Inflammatory macrophage treated with lipopolysaccharide for 4 hours (primary cell): ENCODE results near the gene PTK7.

Experiments
- DNase-seq: peaks from one replicate; pipeline ENCODE4 v3.0.0-alpha.2; 2020

PTK7 gene

GRCh38 chr6:43181942-43182860 is 106.1 kb downstream of the PTK7 start, which contains the start of gene CUL9:
Gene CUL9, plus strand, starts transcription at chr6:43182196. Its CDS starts 2,115 bp downstream, at chr6:43184311.
- DNase-seq, result peak; percentile 76

DNA sequence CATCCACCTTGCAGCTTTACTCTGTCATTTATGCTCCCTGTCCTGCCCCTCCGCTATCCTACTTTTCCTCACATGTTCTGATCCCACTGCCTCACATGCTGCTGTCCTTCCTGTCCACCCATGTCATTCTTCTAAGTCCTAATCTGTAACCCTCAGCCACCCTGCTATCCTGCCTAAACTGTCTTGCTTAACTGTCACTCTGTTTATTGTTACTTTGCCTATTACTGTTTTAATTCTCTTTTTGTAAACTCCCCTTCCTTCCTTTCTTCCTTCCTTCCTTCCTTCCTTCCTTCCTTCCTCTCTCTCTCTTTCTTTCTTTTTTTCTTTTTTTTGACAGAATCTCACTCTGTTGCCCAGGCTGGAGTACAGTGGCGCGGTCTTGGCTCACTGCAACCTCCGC is 107.3 kb downstream of the PTK7 start:
- no peak for DNase-seq

- DNase-seq, result no peak
Observed at GRCh38 chr6:43184268-43184985, 108.3 kb downstream of the PTK7 start.

DNA sequence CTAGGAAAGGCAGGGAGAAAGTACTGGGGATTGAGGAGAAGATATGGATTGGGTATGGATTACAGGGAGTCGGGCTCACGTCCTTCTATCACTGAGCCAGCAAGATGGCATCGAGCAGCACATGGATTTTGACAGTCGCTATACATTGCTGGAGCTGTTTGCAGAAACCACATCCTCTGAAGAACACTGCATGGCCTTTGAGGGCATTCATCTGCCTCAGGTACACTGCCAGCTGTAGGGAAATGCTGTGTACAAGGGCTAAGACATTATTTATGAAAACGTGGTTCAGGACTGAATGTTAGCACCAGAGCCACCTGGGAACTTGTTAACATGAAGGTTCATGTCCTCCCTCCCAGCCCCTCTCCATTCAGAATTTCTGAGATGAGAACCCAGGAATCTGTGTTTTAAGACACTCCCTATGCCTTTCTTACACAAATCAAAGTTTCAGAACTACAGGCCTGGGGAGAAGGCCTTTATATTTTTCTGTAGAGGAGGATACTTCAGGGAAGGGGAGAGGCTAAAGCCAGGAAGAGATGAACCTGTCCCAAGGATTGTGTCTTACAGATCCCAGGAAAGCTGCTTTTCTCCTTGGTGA is 109.4 kb downstream of the PTK7 start:
- DNase-seq, result no peak

DNA sequence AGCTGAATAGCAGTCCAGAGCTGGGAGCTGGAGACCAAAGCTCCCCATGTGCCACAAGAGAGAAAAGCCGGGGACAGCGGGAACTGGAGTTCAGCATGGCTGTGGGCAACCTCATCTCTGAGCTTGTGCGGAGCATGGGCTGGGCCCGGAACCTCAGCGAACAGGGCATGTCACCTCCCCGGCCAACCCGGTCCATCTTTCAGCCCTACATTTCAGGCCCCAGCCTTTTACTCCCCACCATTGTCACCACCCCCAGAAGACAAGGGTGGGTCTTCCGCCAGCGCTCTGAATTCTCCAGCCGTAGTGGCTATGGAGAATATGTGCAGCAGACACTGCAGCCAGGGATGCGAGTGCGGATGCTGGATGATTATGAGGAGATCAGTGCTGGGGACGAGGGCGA is 109.9 kb downstream of the PTK7 start:
- no peak for DNase-seq

DNA sequence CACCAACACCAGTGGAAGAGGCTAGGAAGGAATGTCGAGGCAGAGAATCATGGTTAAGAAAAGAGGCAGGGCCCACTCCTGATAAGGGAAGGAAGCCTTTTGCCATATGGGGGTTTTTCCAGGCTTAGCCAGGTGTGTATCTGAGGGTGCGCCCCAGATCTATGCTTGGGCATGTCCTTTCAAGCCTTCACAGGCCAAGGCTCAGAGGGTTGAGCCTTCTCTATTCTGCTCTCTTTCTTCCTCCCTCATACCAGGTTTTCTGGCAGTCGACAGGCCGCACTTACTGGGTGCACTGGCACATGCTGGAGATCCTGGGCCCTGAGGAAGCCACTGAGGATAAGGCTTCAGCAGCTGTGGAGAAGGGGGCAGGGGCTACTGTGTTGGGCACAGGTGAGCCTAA is 110.6 kb downstream of the PTK7 start:
- DNase-seq, result no peak

GRCh38 chr6:43187821-43188220 is 111.7 kb downstream of the PTK7 start:
- DNase-seq, result no peak

DNA sequence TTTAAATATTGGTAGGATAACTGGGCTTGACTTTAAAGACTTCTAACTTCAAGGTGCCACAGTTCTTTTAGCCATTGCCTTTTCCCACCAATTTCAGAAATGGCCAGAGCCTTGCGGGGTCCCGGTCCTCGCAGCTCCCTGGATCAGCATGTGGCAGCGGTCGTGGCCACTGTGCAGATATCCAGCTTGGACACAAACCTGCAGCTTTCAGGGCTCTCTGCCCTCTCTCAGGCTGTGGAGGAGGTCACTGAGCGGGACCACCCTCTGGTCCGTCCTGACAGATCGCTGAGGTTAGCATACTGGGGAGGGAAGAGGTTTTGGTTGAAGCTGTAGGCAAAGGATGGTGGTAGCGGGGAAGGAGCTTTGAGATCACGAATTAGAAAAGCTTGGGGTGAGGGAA is 112.3 kb downstream of the PTK7 start:
- DNase-seq, result no peak

DNA sequence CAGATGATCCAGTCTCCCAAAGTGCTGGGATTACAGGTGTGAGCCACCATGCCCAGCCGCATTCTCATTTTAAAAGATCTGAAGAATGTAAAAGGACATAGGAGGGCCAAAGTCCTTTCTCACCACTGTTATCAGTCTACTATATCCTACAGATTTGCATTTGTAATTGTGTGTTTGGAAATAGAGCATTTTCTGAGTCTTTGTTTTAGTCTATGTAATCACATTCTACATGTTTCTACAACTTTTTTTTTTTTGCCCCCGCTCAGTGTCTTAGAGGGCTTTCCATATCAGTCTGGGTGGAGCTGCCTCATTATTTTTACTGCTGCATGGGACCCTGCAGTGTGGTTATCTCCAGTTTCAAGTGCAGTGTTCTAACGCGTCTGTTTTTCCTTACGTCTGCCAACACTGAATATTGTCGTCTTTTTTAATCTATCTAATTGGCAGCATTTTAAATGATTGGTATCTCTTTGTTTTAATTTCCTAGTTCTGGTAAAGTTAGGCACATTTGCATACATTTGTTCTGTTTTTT is 113.7 kb downstream of the PTK7 start:
- DNase-seq, result no peak

- no peak for DNase-seq
Observed at GRCh38 chr6:43192911-43193310, 116.8 kb downstream of the PTK7 start.

- DNase-seq, result no peak
Observed at GRCh38 chr6:43193929-43194328, 117.8 kb downstream of the PTK7 start.

DNA sequence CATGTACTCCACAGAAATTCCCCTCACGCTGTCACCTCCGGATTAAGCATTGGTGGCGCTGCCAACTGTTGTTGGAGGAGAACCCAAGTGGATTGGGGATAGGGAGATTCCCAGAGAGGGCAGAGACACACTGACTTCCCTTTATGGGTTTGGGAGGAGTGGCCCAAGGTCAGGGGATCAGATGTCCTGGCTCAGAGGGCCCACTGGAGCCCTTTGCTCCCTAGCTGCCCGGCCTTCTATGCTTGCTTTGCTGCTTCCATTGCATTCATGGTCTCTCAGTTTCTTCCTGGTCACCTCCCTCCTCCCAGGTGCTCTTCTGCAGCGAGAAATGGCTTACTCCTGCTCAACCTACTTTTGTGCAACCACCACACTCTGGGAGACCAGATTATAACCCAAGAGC is 120.2 kb downstream of the PTK7 start:
- DNase-seq, result no peak

- DNase-seq, result no peak
Observed at GRCh38 chr6:43199912-43200311, 123.8 kb downstream of the PTK7 start.

GRCh38 chr6:43200541-43200940 is 124.4 kb downstream of the PTK7 start:
- no peak for DNase-seq

- no peak for DNase-seq
Observed at GRCh38 chr6:43202451-43202850, 126.3 kb downstream of the PTK7 start.

- DNase-seq, result no peak
Observed at GRCh38 chr6:43203029-43203717, 127.1 kb downstream of the PTK7 start.

DNA sequence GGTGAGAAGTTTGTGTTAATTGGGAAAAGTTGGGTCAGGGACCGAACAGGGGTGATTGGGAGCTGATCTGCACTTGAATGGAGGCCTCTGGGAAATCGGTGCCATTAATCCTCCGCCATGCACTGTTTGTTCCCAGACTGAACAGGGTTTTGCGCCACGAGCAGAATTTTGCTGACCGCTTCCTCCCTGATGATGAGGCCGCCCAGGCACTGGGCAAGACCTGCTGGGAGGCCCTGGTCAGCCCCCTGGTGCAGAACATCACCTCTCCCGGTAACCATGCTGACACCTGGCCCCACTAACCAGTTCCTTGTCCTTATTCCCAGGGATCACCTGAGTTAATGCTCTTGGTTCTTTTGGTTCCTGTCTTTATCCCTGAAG is 127.6 kb downstream of the PTK7 start:
- DNase-seq, result no peak

GRCh38 chr6:43204271-43205105 is 128.4 kb downstream of the PTK7 start:
- DNase-seq, result no peak

GRCh38 chr6:43205849-43206248 is 129.7 kb downstream of the PTK7 start:
- no peak for DNase-seq

GRCh38 chr6:43207286-43207685 is 131.2 kb downstream of the PTK7 start:
- no peak for DNase-seq
